T-helper 2 cell treated with Interferon-gamma antibody and Interleukin-4, amounts not matched to agents 100 ng/mL and 5 ng/mL, for 36 hours (primary cell): ENCODE results near the gene ZAR1. TPM values are rescaled to one million over a fixed set of nuclear protein-coding genes. Genes with fewer than 3 reads are reported as not detected.

Experiments used
- total RNA-seq: library from RNA; stranded (reverse); gene quantifications from 2 replicates; pipeline ENCODE4 v1.2.3, GENCODE V29; 2022

Gene ZAR1
- total RNA-seq, 1 donor from 2014 or later, result not detected

Other genes with a start within 250 kb of the ZAR1 start
- gene TEC, start 220.4 kb upstream of the ZAR1 start, total RNA-seq, result 0.73 and 1.1 TPM in 2 replicates
- gene SLAIN2, start 148.7 kb upstream of the ZAR1 start, total RNA-seq, result 54.1 and 58.1 TPM in 2 replicates
- 0.14 TPM in 1 of 2 replicates, not detected in the other for gene SLC10A4, start 6.9 kb upstream of the ZAR1 start, total RNA-seq